ENCODE measurements around the gene CDH13. TPM values are rescaled to one million over a fixed set of nuclear protein-coding genes. Genes with fewer than 3 reads are reported as not detected.

Gene CDH13
- total and polyA plus RNA-seq, 2 experiments from 2014 or later, result 1.2 to 1.5 TPM

- 86% methylated on average over 8 of the region's 10 CpGs for WGBS (ENCODE audit: low lambda C conversion rate, missing lambda C conversion rate)
- Histone ChIP-seq H2AFZ (no peak overlapping the region), H4K20me1 (ENCODE audit: insufficient read depth, poor library complexity, severe bottlenecking) (no peaks in the 10 kb centered on the region), H3K27me3 (no peaks in the 10 kb centered on the region), H3K9me3 (ENCODE audit: low read depth) (no peaks in the 10 kb centered on the region), H3K4me3 (no peak overlapping the region), H3K27ac (no peak overlapping the region), H3K79me2 (no peaks in the 10 kb centered on the region), H3K9me2 (replicated peaks; ENCODE audit: insufficient read depth) (no peaks in the 10 kb centered on the region), H3K4me2 (no peak overlapping the region), H3K36me3 (replicated peaks; ENCODE audit: insufficient read depth, low read depth) (no peaks in the 10 kb centered on the region), H3K4me1 (ENCODE audit: insufficient read depth) (no peaks in the 10 kb centered on the region)
- no peak for TF ChIP-seq EZH2phosphoT487 (IDR thresholded peaks at IDR 0.05; ENCODE audit: low read depth, severe bottlenecking, unreplicated experiment)
- no peak for DNase-seq (ENCODE audit: low spot score)
Measured at GRCh38 chr16:83843657-83844056, 1216.9 kb downstream of the CDH13 start.

- no peak for DNase-seq (ENCODE audit: low spot score)
- Histone ChIP-seq H3K4me1 (ENCODE audit: insufficient read depth) (no peaks in the 10 kb centered on the region), H3K27ac (no peak overlapping the region), H3K27me3 (no peaks in the 10 kb centered on the region), H3K4me2 (no peak overlapping the region), H3K4me3 (no peak overlapping the region), H3K79me2 (no peaks in the 10 kb centered on the region), H3K36me3 (replicated peaks; ENCODE audit: insufficient read depth, low read depth) (no peaks in the 10 kb centered on the region), H3K9me2 (replicated peaks; ENCODE audit: insufficient read depth) (no peaks in the 10 kb centered on the region), H2AFZ (no peak overlapping the region), H3K9me3 (ENCODE audit: low read depth) (no peaks in the 10 kb centered on the region), H4K20me1 (ENCODE audit: insufficient read depth, poor library complexity, severe bottlenecking) (no peaks in the 10 kb centered on the region)
- TF ChIP-seq CTCF (IDR thresholded peaks at IDR 0.05; ENCODE audit: poor library complexity), result no peak
- TF ChIP-seq EZH2phosphoT487 (IDR thresholded peaks at IDR 0.05; ENCODE audit: low read depth, severe bottlenecking, unreplicated experiment), result no peak
- no peak for TF ChIP-seq EZH2 (IDR thresholded peaks at IDR 0.05; ENCODE audit: borderline replicate concordance)
- WGBS (ENCODE audit: low lambda C conversion rate, missing lambda C conversion rate), result 93% methylated on average over 8 of the region's 8 CpGs
Measured at GRCh38 chr16:83845263-83845662, 1218.5 kb downstream of the CDH13 start.

- WGBS (ENCODE audit: low lambda C conversion rate, missing lambda C conversion rate), result 56% methylated on average over 14 of the region's 14 CpGs
- Histone ChIP-seq H2AFZ (no peak overlapping the region), H3K79me2 (no peaks in the 10 kb centered on the region), H3K36me3 (replicated peaks; ENCODE audit: insufficient read depth, low read depth) (no peaks in the 10 kb centered on the region), H3K4me3 (no peak overlapping the region), H3K27ac (no peak overlapping the region), H3K27me3 (no peaks in the 10 kb centered on the region), H4K20me1 (ENCODE audit: insufficient read depth, poor library complexity, severe bottlenecking) (no peaks in the 10 kb centered on the region), H3K4me1 (ENCODE audit: insufficient read depth) (peaks cover 10% of the 10 kb centered on the region), H3K9me3 (ENCODE audit: low read depth) (no peaks in the 10 kb centered on the region), H3K4me2 (no peak overlapping the region), H3K9me2 (replicated peaks; ENCODE audit: insufficient read depth) (no peaks in the 10 kb centered on the region)
- DNase-seq (ENCODE audit: low spot score), result no peak
- TF ChIP-seq CTCF (IDR thresholded peaks at IDR 0.05; ENCODE audit: poor library complexity), result no peak
- no peak for TF ChIP-seq EZH2phosphoT487 (IDR thresholded peaks at IDR 0.05; ENCODE audit: low read depth, severe bottlenecking, unreplicated experiment)
- no peak for TF ChIP-seq EZH2 (IDR thresholded peaks at IDR 0.05; ENCODE audit: borderline replicate concordance)
Measured at GRCh38 chr16:83847371-83848225, 1220.8 kb downstream of the CDH13 start.

- H3K36me3 ChIP-seq (replicated peaks; ENCODE audit: insufficient read depth, low read depth), result no peaks in the 10 kb centered on the region
- no peak overlapping the region for H3K4me2 ChIP-seq
- H3K9me2 ChIP-seq (replicated peaks; ENCODE audit: insufficient read depth), result no peaks in the 10 kb centered on the region
- no peak overlapping the region for H2AFZ ChIP-seq
- no peak overlapping the region for H3K4me3 ChIP-seq
- H3K79me2 ChIP-seq, result no peaks in the 10 kb centered on the region
- H3K27me3 ChIP-seq, result no peaks in the 10 kb centered on the region
- H4K20me1 ChIP-seq (ENCODE audit: insufficient read depth, poor library complexity, severe bottlenecking), result no peaks in the 10 kb centered on the region
- DNase-seq (ENCODE audit: low spot score), result no peak
- H3K27ac ChIP-seq, result no peak overlapping the region
- no peaks in the 10 kb centered on the region for H3K9me3 ChIP-seq (ENCODE audit: low read depth)
- H3K4me1 ChIP-seq (ENCODE audit: insufficient read depth), result peaks cover 10% of the 10 kb centered on the region
- WGBS (ENCODE audit: low lambda C conversion rate, missing lambda C conversion rate), result 81% methylated on average over 6 of the region's 6 CpGs
- no peak for TF ChIP-seq CTCF (IDR thresholded peaks at IDR 0.05; ENCODE audit: poor library complexity)
Measured at GRCh38 chr16:83849421-83849820, 1222.7 kb downstream of the CDH13 start.

All from hepatocyte (in vitro differentiated cells).